ENCODE data around the gene QPRT.

- no peak for TF ChIP-seq TAF1 (conservative IDR thresholded peaks at IDR 0.05)
- no peak for TF ChIP-seq REST (IDR thresholded peaks at IDR 0.05)
- TF ChIP-seq CTCF (IDR thresholded peaks at IDR 0.05; ENCODE audit: low read depth, low read length, missing input control) = no peak
- no peak for TF ChIP-seq YY1 (IDR thresholded peaks at IDR 0.05)
- no peak for TF ChIP-seq GABPA (IDR thresholded peaks at IDR 0.05 in 1 of 2, conservative IDR thresholded peaks at IDR 0.05 in 1 of 2)
Measured at GRCh38 chr16:29698042-29698441, 19.1 kb downstream of the QPRT start.

Data from liver (tissue), 3 donors.